Ishikawa (cell line): Measurements from ENCODE around the gene RFNG.

ENCODE experiments used
- CEBPB ChIP-seq: IDR thresholded peaks from 2 replicates; pipeline ENCODE4 v1.6.1; 2012
- CREB1 ChIP-seq: IDR thresholded peaks from 2 replicates; pipeline ENCODE4 v1.6.1; 2012; ENCODE audit warnings: low read depth
- EGR1 ChIP-seq: IDR thresholded peaks from 2 replicates; pipeline ENCODE4 v1.6.1; 2012
- EP300 ChIP-seq: IDR thresholded peaks from 2 replicates; pipeline ENCODE4 v1.6.1; 2012; ENCODE audit warnings: borderline replicate concordance
- FOXM1 ChIP-seq: IDR thresholded peaks from 2 replicates; pipeline ENCODE4 v1.6.1; 2012; ENCODE audit warnings: low read depth, borderline replicate concordance
- MAX ChIP-seq: IDR thresholded peaks from 2 replicates; pipeline ENCODE4 v1.6.1; 2012
- NFIC ChIP-seq: IDR thresholded peaks from 2 replicates; pipeline ENCODE4 v1.6.1; 2012
- RAD21 ChIP-seq: IDR thresholded peaks from 2 replicates; pipeline ENCODE4 v1.6.1; 2012; ENCODE audit warnings: low read depth
- TAF1 ChIP-seq: IDR thresholded peaks from 2 replicates; pipeline ENCODE4 v1.6.1; 2012; ENCODE audit warnings: low read depth, mild to moderate bottlenecking
- TCF12 ChIP-seq: IDR thresholded peaks from 2 replicates; pipeline ENCODE4 v1.6.1; 2012; ENCODE audit warnings: low read depth
- USF1 ChIP-seq: IDR thresholded peaks from 2 replicates; pipeline ENCODE4 v1.6.1; 2012
- YY1 ChIP-seq: IDR thresholded peaks from 2 replicates; pipeline ENCODE4 v1.6.1; 2012; ENCODE audit warnings: low read depth
- ZBTB7A ChIP-seq: IDR thresholded peaks from 2 replicates; pipeline ENCODE4 v1.6.1; 2012; ENCODE audit warnings: low read depth
- TF ChIP-seq, protein P1 (sequence below): IDR thresholded peaks from 2 replicates; pipeline ENCODE4 v1.6.1; 2012; ENCODE audit warnings: low read depth, mild to moderate bottlenecking

DNA sequence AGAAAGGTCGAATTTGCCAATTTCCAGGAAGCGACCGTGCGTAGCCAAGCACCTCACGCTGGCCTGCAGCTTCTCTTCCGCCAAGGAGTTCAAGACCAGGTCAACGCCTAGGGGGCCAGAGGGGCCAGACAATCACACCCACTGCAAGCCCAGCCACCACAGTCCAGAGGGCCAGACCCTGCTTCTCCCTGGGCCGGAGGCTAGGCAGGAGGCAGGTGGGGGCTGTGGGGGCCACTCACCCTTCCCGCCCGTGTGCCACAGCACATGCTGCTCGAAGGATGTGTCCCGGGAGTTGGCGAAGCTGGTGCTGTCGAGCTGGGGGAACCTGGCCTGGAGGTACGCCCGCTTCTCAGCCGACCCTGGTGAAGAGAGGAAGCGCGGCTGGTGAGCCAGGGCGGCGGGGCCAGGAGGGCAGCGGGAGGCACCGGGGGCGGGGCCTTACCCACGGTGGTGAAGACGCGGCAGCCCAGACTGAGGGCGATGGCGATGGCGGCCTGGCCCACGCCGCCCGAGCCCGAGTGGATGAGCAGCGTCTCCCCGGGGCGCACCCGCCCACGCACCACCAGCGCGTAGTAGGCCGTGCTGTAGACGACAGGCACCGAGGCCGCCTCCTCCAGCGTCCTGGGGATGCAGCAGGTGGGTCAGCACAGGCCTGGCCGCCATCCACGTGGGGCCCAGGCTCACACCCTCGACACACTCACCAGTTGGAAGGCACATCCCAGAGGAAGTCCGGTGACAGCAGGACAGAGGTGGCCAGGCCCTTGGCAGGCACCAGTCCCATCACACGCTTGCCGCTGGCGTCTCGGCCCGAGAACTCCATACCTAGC, 32.1 kb upstream of the RFNG start:
- TF ChIP-seq YY1 (no peak), MAX (no peak), TAF1 (no peak), FOXM1 (no peak), EP300 (no peak), USF1 (no peak), RAD21 (no peak), NFIC (no peak), CREB1 (no peak), EGR1 (no peak), CEBPB (no peak), ZBTB7A (no peak), TCF12 (no peak)
- TF ChIP-seq, protein P1, sequence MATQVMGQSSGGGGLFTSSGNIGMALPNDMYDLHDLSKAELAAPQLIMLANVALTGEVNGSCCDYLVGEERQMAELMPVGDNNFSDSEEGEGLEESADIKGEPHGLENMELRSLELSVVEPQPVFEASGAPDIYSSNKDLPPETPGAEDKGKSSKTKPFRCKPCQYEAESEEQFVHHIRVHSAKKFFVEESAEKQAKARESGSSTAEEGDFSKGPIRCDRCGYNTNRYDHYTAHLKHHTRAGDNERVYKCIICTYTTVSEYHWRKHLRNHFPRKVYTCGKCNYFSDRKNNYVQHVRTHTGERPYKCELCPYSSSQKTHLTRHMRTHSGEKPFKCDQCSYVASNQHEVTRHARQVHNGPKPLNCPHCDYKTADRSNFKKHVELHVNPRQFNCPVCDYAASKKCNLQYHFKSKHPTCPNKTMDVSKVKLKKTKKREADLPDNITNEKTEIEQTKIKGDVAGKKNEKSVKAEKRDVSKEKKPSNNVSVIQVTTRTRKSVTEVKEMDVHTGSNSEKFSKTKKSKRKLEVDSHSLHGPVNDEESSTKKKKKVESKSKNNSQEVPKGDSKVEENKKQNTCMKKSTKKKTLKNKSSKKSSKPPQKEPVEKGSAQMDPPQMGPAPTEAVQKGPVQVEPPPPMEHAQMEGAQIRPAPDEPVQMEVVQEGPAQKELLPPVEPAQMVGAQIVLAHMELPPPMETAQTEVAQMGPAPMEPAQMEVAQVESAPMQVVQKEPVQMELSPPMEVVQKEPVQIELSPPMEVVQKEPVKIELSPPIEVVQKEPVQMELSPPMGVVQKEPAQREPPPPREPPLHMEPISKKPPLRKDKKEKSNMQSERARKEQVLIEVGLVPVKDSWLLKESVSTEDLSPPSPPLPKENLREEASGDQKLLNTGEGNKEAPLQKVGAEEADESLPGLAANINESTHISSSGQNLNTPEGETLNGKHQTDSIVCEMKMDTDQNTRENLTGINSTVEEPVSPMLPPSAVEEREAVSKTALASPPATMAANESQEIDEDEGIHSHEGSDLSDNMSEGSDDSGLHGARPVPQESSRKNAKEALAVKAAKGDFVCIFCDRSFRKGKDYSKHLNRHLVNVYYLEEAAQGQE = no peak
